ENCODE results near the gene CPNE9. TPM values are rescaled to one million over a fixed set of nuclear protein-coding genes. Genes with fewer than 3 reads are reported as not detected.

CPNE9 gene
- total and polyA plus RNA-seq, 2 of the 8 experiments (the other 6 are each of a cell fraction or from before 2014, with no cell fraction given), result 4.8 to 6.0 TPM

- H3K79me1 ChIP-seq (ENCODE audit: low read depth, low read length), result no peaks in the 10 kb centered on the region
- no peak overlapping the region for H3K9ac ChIP-seq (replicated peaks in 1 of 4; ENCODE audit: extremely low read depth in 1 of 4, low read depth in 3 of 4, low read length in 3 of 4)
- no peak overlapping the region for H2BK15ac ChIP-seq (ENCODE audit: low read length)
- no peak overlapping the region for H3K56ac ChIP-seq (replicated peaks; ENCODE audit: insufficient read length, low read depth, low read length)
- no peak overlapping the region for H4K5ac ChIP-seq (ENCODE audit: insufficient read length, low read depth, low read length)
- no peak overlapping the region for H2BK5ac ChIP-seq (ENCODE audit: low read depth, low read length)
- H3K27ac ChIP-seq (ENCODE audit: low read depth, low read length), result no peak overlapping the region
- WGBS, 2 experiments (ENCODE audit: extremely low coverage in 1 of 2, insufficient coverage in 1 of 2, insufficient read length in 1 of 2, insufficient replicate concordance in 2 of 2, low coverage in 1 of 2, low lambda C conversion rate in 2 of 2, missing lambda C conversion rate in 1 of 2), result 85% methylated on average over 4 of the region's 4 CpGs; no CpG with 5 or more reads in 1 of the 2 experiments
- peak overlapping the region in 1 of 4 experiments; percentile 64; a peak in 3 of 8 replicates for H3K4me3 ChIP-seq (ENCODE audit: extremely low read depth in 1 of 4, insufficient read depth in 2 of 4, low read depth in 3 of 4, low read length in 4 of 4)
- H2BK12ac ChIP-seq (ENCODE audit: low read depth, low read length), result no peak overlapping the region
- peak overlapping the region; percentile 90 to 98 for H3K4me2 ChIP-seq (ENCODE audit: insufficient read depth in 1 of 2, low read depth in 2 of 2, low read length in 2 of 2)
- H3K9me3 ChIP-seq (ENCODE audit: insufficient read depth in 2 of 2, low read depth in 1 of 2, low read length in 1 of 2), result no peaks in the 10 kb centered on the region
- no peak overlapping the region for H2BK20ac ChIP-seq (ENCODE audit: low read length)
- H3K23me2 ChIP-seq (ENCODE audit: low read depth, low read length), result peaks cover 15% of the 10 kb centered on the region; the same call in 1 of the 2 replicates
- no peak overlapping the region for H3K18ac ChIP-seq (ENCODE audit: extremely low read depth, low read length)
- FAIRE-seq (no peak), DNase-seq (ENCODE audit: low read depth in 1 of 2, low spot score in 2 of 2) (no peak)
- H4K91ac ChIP-seq (replicated peaks; ENCODE audit: insufficient read length, low read length), result no peak overlapping the region
- H2AFZ ChIP-seq (ENCODE audit: low read length), result no peak overlapping the region
- peaks cover 0 to 23% (median 11%) of the 10 kb centered on the region in 4 experiments; a peak in 5 of 7 replicates for H3K27me3 ChIP-seq (replicated peaks in 1 of 4; ENCODE audit: control insufficient read depth in 3 of 4, extremely low read depth in 1 of 4, insufficient read depth in 3 of 4, low read length in 3 of 4)
- peaks cover 0 to 6% of the 10 kb centered on the region in 2 experiments for H4K20me1 ChIP-seq (replicated peaks in 1 of 2; ENCODE audit: control insufficient read depth in 1 of 2, insufficient read depth in 2 of 2, low read length in 2 of 2)
- no peak overlapping the region for H2BK120ac ChIP-seq (replicated peaks; ENCODE audit: low read depth, low read length)
- no peak overlapping the region for H3K14ac ChIP-seq (ENCODE audit: insufficient read length)
- no peak overlapping the region for H4K8ac ChIP-seq (ENCODE audit: extremely low read depth, insufficient read depth, low read length)
- no peak overlapping the region for H3K23ac ChIP-seq (ENCODE audit: insufficient read length)
- ChIA-PET CTCF (ENCODE audit: partially characterized antibody) (interaction anchor here (0.8 to 7.7 kb wide), 8 partner anchors 9 to 202 kb away, joined by 3 to 43 read pairs (median 4); no protein-coding TSS in a partner anchor), POLR2A (ENCODE audit: partially characterized antibody) (interaction anchor here (0.9 to 1.7 kb wide), 3 partner anchors 9 to 89 kb away, joined by 3 to 4 read pairs (median 3); partner anchors contain the start of genes ARPC4 and TADA3)
- H3K4ac ChIP-seq (replicated peaks; ENCODE audit: insufficient read length, low read depth, low read length), result no peak overlapping the region
- no peaks in the 10 kb centered on the region for H3K79me2 ChIP-seq (ENCODE audit: control insufficient read depth in 1 of 2, insufficient read depth in 2 of 2, low read length in 2 of 2)
- peaks cover 0 to 9% (median 5%) of the 10 kb centered on the region in 4 experiments; a peak in 5 of 7 replicates for H3K4me1 ChIP-seq (replicated peaks in 1 of 4; ENCODE audit: control insufficient read depth in 3 of 4, insufficient read depth in 4 of 4, low read length in 3 of 4)
- H3K36me3 ChIP-seq (ENCODE audit: control insufficient read depth in 2 of 4, insufficient read depth in 4 of 4, low read length in 3 of 4), result no peaks in the 10 kb centered on the region; a peak in 2 of 8 replicates
- no peak overlapping the region for H2AK5ac ChIP-seq (ENCODE audit: low read depth, low read length)
- TF ChIP-seq KDM4A (IDR thresholded peaks at IDR 0.05; ENCODE audit: low read depth, low read length, severe bottlenecking) (no peak), SP2 (IDR thresholded peaks at IDR 0.05; ENCODE audit: low read length) (no peak), POLR2AphosphoS5 (IDR thresholded peaks at IDR 0.05; ENCODE audit: low read depth, low read length) (no peak), KDM1A (IDR thresholded peaks at IDR 0.05; ENCODE audit: borderline replicate concordance, low read length) (no peak; the same call in 1 of the 2 replicates), EZH2 (IDR thresholded peaks at IDR 0.05; ENCODE audit: low read depth, low read length, severe bottlenecking) (no peak), HDAC6 (IDR thresholded peaks at IDR 0.05; ENCODE audit: low read depth, low read length) (no peak), EP300 (IDR thresholded peaks at IDR 0.05; ENCODE audit: borderline replicate concordance in 1 of 2, low read depth in 2 of 2, low read length in 2 of 2) (no peak), BCL11A (IDR thresholded peaks at IDR 0.05; ENCODE audit: low read depth in 2 of 2, low read length in 2 of 2) (no peak), GTF2F1 (IDR thresholded peaks at IDR 0.05; ENCODE audit: borderline replicate concordance, low read depth, low read length) (no peak), SIRT6 (IDR thresholded peaks at IDR 0.05; ENCODE audit: low read length) (no peak), SAP30 (IDR thresholded peaks at IDR 0.05; ENCODE audit: insufficient read depth, insufficient replicate concordance, low read length) (no peak), KDM5A (IDR thresholded peaks at IDR 0.05; ENCODE audit: low read length) (no peak), SP1 (IDR thresholded peaks at IDR 0.05; ENCODE audit: low read depth, low read length) (no peak), TAF7 (optimal IDR thresholded peaks at IDR 0.05; ENCODE audit: borderline replicate concordance, low read depth, low read length) (no peak)
Observed at GRCh38 chr3:9703240-9703639, 393 bp upstream of the CPNE9 start.
